IPS-15b (cell line): ENCODE data around the gene MTCL1.

Experiments
- H3K27me3 ChIP-seq: one replicate; pipeline ENCODE4 v1.6.1; 2013; ENCODE audit warnings: low read length; ENCODE audit not compliant: control insufficient read depth, insufficient read depth
- H3K36me3 ChIP-seq: one replicate; pipeline ENCODE4 v1.6.1; 2013; ENCODE audit warnings: low read length; ENCODE audit not compliant: control insufficient read depth, insufficient read depth
- H3K4me1 ChIP-seq: one replicate; pipeline ENCODE4 v1.6.1; 2013; ENCODE audit warnings: mild to moderate bottlenecking, low read length; ENCODE audit not compliant: control insufficient read depth, insufficient read depth
- H3K4me3 ChIP-seq: one replicate; pipeline ENCODE4 v1.5.1; 2013; ENCODE audit warnings: low read depth, low read length
- H3K9ac ChIP-seq: one replicate; pipeline ENCODE4 v1.6.1; 2013; ENCODE audit warnings: low read depth, mild to moderate bottlenecking, low read length
- H3K9me3 ChIP-seq: one replicate; pipeline ENCODE4 v1.6.1; 2013; ENCODE audit warnings: mild to moderate bottlenecking, low read length; ENCODE audit not compliant: control insufficient read depth, insufficient read depth

The MTCL1 gene

GRCh38 chr18:8719192-8719591 lies 13.8 kb downstream of the MTCL1 start:
- peaks cover 31% of the 10 kb centered on the region for H3K4me1 ChIP-seq
- no peak overlapping the region for H3K9ac ChIP-seq
- no peaks in the 10 kb centered on the region for H3K27me3 ChIP-seq
- peaks cover 8% of the 10 kb centered on the region for H3K36me3 ChIP-seq
- no peaks in the 10 kb centered on the region for H3K9me3 ChIP-seq
- H3K4me3 ChIP-seq, result no peak overlapping the region

- H3K36me3 ChIP-seq, result peaks cover 8% of the 10 kb centered on the region
- H3K9me3 ChIP-seq, result no peaks in the 10 kb centered on the region
- H3K4me1 ChIP-seq, result peaks cover 37% of the 10 kb centered on the region
- H3K9ac ChIP-seq, result no peak overlapping the region
- H3K27me3 ChIP-seq, result no peaks in the 10 kb centered on the region
- no peak overlapping the region for H3K4me3 ChIP-seq
Observed at GRCh38 chr18:8720141-8720540, 14.8 kb downstream of the MTCL1 start.

GRCh38 chr18:8721094-8721669 lies 15.8 kb downstream of the MTCL1 start:
- H3K9me3 ChIP-seq, result no peaks in the 10 kb centered on the region
- peaks cover 8% of the 10 kb centered on the region for H3K36me3 ChIP-seq

GRCh38 chr18:8721716-8722115 lies 16.4 kb downstream of the MTCL1 start:
- Histone ChIP-seq H3K4me1 (peaks cover 28% of the 10 kb centered on the region), H3K9me3 (no peaks in the 10 kb centered on the region), H3K9ac (no peak overlapping the region), H3K36me3 (peaks cover 8% of the 10 kb centered on the region), H3K4me3 (no peak overlapping the region), H3K27me3 (no peaks in the 10 kb centered on the region)

More at GRCh38 chr18:8721094-8721669, 15.8 kb downstream of the MTCL1 start:
- Histone ChIP-seq H3K4me3 (no peak overlapping the region), H3K4me1 (peaks cover 34% of the 10 kb centered on the region), H3K9ac (no peak overlapping the region), H3K27me3 (no peaks in the 10 kb centered on the region)

GRCh38 chr18:8722946-8723820 lies 17.8 kb downstream of the MTCL1 start:
- Histone ChIP-seq H3K9ac (no peak overlapping the region), H3K27me3 (no peaks in the 10 kb centered on the region), H3K9me3 (no peaks in the 10 kb centered on the region), H3K36me3 (peaks cover 8% of the 10 kb centered on the region), H3K4me1 (peaks cover 16% of the 10 kb centered on the region), H3K4me3 (no peak overlapping the region)

- H3K36me3 ChIP-seq, result peaks cover 5% of the 10 kb centered on the region
- peaks cover 11% of the 10 kb centered on the region for H3K4me1 ChIP-seq
- no peaks in the 10 kb centered on the region for H3K9me3 ChIP-seq
Observed at GRCh38 chr18:8724452-8724851, 19.1 kb downstream of the MTCL1 start.

GRCh38 chr18:8726281-8726680 lies 20.9 kb downstream of the MTCL1 start:
- Histone ChIP-seq H3K9ac (no peak overlapping the region), H3K4me3 (no peak overlapping the region), H3K4me1 (peaks cover 11% of the 10 kb centered on the region), H3K27me3 (no peaks in the 10 kb centered on the region), H3K36me3 (peaks cover 3% of the 10 kb centered on the region), H3K9me3 (no peaks in the 10 kb centered on the region)

More at GRCh38 chr18:8724452-8724851, 19.1 kb downstream of the MTCL1 start:
- Histone ChIP-seq H3K9ac (no peak overlapping the region), H3K27me3 (no peaks in the 10 kb centered on the region), H3K4me3 (no peak overlapping the region)

- Histone ChIP-seq H3K4me1 (peaks cover 11% of the 10 kb centered on the region), H3K36me3 (no peaks in the 10 kb centered on the region), H3K4me3 (no peak overlapping the region), H3K9ac (no peak overlapping the region), H3K9me3 (no peaks in the 10 kb centered on the region), H3K27me3 (no peaks in the 10 kb centered on the region)
Observed at GRCh38 chr18:8726963-8727705, 21.8 kb downstream of the MTCL1 start.

- no peak overlapping the region for H3K9ac ChIP-seq
- no peaks in the 10 kb centered on the region for H3K36me3 ChIP-seq
- no peaks in the 10 kb centered on the region for H3K9me3 ChIP-seq
- peaks cover 13% of the 10 kb centered on the region for H3K4me1 ChIP-seq
- H3K4me3 ChIP-seq, result no peak overlapping the region
- no peaks in the 10 kb centered on the region for H3K27me3 ChIP-seq
Observed at GRCh38 chr18:8730080-8730827, 24.9 kb downstream of the MTCL1 start.

GRCh38 chr18:8732442-8733360 lies 27.3 kb downstream of the MTCL1 start:
- Histone ChIP-seq H3K27me3 (no peaks in the 10 kb centered on the region), H3K4me3 (no peak overlapping the region), H3K4me1 (peaks cover 14% of the 10 kb centered on the region), H3K36me3 (no peaks in the 10 kb centered on the region), H3K9me3 (no peaks in the 10 kb centered on the region), H3K9ac (no peak overlapping the region)
